ENCODE data around the gene TOGARAM2.
"Not testable (repeated sequence)": the region's sequence is repeated elsewhere in the genome, so short reads cannot be mapped to it uniquely, and the experiment has no call there.

Gene TOGARAM2

DNA sequence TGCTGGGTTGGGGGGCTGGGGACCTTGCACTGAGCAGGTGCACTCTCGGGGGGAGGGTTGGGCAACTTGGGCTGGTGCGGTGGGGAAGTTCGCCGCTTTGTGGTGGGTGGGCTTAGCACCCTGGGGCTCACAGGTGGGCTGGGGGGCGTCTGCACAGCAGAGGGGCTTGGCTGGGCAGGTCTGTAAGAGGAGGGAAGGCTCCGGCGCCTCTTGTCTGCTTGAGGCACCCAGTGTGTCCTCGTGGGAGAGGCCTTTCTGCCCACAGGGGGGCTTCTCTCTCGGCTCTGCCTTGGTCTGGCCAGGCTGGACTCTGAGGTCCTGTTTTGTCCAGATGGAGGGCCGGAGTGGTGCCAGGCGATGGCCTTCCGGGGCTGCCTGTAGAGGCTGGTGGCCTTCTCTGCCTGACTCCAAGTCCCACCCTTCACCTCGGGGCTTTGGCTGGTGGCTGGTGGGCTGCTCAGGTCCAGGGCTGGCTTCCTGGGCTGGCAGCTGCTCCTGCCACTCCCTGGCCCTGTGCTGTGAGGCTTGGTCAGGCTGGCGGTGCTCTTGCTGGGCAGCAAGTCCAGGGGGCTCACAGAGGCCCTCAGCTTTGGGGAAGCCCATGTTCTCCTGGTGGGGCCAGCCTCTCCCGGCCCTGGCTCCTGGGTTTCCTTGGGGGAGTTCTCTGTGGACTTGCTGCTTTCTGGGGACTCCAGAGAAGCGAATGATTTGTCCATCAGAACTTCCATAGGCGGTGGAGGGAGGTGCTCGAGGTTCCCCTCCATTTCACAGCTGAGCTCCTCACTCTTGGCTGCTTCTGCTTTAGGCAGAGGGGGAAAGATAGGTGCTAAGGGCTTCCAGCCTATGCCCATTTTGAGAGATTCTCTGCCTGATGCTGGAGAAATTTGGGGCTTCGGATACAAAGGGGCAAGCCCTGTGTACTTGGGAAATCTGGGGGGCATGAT, 90.2 kb downstream of the TOGARAM2 start:
- DNase-seq (ENCODE audit: low read depth in 2 of 3, low spot score in 1 of 3), result no peak

DNA sequence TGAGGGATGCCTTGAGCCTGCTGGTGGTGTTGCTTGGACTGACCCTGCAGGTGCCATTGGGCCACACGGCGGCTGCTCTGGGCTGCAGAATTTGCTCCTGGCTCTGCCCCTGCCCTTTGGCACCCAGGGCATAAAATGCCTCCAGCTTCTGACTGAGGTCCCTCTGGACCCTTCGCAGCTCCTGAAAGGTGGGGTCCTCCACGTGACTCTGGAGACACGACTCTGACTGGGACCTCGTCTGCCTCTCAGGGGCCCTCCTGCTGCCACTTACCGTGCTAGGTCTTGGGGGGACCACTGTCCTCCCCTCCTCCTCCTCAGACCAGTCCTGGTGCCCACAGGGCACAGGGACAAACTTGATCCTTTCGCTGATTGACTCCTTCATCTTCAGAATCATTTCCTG, 91.2 kb downstream of the TOGARAM2 start:
- no peak for DNase-seq (ENCODE audit: low read depth in 2 of 3, low spot score in 1 of 3)

DNA sequence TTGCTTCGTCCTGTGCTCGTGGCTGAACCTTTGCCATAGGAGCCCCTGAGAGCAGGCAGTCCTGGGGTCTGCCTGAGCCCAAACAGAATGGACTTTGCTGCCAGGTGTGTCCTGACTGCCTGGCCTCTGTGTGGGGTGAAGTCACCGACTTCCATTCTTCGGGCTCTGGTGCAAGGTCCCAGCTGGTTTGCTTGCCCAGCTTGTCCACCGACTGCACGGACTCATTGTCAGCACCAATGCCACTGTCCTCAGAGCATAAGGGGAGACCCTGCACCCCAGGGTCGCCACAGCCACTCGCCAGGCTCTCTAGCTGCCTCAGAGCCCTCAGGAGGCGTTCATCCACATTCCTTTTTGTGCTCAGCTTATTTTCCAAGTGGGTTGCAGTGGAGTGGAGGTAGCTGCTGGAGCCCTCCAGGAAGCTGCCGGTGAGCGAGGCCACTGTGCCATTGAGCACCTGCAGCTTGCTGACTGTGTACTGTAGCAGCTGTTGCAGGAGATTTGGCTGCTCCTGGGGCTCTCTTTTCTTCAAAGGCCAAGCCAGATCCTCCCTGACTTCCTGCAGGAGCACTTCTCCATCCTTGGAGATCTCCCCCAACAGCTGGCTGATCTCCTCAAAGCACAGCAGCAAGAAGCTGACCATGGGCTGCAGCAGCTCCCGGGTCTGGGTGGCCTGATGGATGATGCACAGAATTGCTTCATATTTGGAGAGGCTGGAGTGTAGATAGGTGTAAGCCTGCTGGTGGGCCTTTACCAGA, 92.0 kb downstream of the TOGARAM2 start:
- no peak for DNase-seq (ENCODE audit: low read depth in 2 of 3, low spot score in 1 of 3)

DNA sequence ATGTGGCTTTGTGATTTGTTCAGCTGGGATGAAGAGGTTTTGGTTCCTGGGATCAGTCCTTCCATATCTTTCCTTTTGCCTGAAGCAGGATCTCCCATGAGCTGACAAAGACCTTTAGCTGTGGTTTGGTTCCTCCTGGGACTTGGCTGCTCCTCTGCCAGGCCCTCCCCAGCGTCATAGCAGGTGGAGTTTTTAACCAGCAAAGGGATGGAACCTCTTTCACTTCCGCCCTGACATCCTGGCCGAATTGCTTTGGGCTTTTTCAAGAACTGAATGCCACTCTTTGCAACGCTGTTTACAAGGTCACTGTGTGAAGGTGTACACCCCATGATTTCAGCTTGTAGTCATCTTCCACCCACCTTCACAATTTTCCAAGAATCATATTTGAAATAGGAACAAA, 92.8 kb downstream of the TOGARAM2 start:
- DNase-seq (ENCODE audit: low read depth in 2 of 3, low spot score in 1 of 3), result no peak

DNA sequence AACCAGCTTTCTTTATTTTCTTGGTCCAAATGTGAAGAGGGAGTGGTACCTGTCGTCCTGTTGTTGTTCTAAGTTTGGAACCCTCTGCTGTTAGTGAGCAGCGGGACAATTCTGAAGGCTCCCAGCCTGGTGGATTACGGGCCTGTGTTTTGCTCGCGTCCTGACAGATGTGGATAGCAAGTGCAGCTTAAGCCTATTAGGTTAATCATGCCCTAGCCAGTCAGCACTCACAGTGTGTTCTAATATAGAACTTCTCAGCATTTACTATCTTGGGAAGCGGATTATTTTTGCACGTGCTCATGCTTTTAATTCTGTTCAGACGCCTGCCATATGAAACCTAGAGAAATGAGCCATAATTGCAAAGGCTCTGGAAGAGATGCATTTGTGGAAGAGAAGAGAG, 93.3 kb downstream of the TOGARAM2 start, which contains the start of gene PCARE:
Gene PCARE, minus strand, starts transcription at position 113 of the 400 bp plus-strand sequence. CDS start 262 bp downstream, outside the sequence.
- no peak for DNase-seq (ENCODE audit: low read depth in 2 of 3, low spot score in 1 of 3)

DNA sequence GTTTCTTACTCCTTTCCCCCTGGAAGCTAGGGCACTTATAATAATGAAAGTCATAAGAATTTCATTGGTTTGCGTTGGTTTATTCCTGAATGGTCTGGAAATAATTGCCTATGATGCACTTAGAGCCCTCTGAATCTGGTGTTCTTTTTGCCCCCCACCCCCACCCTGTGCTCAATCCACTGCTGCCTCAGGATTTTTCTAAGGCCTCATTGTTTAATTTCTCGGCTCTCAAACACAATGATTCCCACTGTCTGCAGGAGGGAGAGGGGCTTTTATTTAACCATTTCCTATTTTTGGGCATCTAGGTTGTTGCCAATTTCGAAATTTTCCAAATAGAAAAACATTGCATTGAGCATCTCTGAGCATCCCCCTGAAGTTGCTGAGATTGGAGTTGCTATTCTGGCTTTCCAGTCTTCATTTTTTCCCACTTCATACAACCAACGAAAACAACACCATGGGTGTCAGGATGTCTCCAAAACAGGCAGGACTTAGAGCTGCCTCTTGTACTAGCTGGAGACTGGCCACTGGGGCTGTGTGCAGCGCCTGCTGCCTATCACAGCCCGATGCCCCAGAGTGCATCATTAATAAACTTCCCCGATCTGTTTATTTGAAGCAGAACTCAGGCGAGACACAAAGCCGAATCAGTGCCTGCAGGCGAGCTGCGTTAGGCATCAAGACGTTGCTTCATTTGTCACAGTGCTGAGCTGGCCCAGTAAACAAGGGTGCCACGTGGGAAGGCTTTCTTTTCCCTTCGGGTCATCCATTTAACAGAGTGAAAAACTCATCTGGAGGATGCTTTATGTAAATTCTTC, 95.0 kb downstream of the TOGARAM2 start:
- DNase-seq (ENCODE audit: low read depth in 2 of 3, low spot score in 1 of 3), result no peak

DNA sequence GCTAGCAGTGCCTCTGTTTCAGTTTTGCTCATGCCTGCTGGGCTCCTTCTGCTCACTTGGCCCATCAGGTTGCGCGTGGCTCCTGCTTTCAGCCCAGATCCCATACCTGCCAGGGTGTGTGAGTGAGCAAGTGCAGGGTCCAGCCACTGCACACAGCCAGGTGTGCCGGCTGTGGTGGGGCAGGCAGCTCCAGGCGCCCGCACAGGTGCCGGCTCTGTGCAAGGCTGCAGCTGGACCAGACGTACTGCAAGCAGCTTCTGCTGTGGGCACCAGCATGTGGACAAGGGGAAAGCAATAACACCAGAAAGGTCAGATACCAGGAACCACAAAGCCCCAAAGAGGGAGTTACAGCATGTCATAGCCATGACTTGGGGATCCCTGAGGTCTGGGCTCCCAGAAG, 98.8 kb downstream of the TOGARAM2 start:
- no peak for DNase-seq (ENCODE audit: low read depth in 2 of 3, low spot score in 1 of 3)

DNA sequence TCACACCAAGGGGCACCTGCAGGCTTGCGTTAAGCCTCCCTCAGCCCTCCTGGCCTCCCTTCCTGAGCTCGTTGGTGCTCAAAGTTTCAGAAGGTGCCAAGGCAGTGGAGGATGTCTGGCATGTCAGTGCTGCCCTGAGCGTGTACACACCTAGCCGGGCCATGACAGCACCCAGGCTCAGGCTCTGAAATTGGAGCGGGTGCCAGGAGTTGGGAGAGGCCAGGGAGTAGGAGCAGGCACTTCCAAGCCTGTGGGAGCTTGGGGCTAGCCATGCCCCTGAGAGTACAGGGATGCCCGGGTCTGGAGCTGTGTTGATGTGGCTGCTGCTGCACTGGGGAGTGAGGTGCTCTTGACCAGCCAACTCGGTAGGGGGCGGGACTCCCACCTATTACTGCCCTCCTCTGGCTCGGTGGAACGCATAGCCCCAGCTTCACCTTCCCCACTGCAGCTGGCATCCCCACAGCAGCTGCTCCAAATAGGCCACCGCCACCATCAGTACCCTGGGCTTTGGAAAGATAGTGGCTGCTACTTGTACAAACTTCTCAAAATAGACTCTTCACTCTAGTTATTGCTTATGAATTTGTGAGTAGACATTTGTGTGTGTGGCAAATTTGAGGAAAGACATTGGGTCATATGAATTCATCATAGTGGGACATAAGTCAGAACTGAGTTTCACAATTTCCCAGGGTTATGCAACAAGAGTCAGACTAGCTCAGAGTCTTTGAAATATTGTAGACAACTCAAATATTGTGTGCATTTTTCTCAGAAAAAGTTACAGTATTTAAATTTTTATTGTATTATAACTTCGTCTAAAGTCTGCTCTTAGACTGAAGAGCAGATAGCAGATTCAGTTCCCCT, 100.0 kb downstream of the TOGARAM2 start:
- no peak for DNase-seq (ENCODE audit: low read depth in 2 of 3, low spot score in 1 of 3)

DNA sequence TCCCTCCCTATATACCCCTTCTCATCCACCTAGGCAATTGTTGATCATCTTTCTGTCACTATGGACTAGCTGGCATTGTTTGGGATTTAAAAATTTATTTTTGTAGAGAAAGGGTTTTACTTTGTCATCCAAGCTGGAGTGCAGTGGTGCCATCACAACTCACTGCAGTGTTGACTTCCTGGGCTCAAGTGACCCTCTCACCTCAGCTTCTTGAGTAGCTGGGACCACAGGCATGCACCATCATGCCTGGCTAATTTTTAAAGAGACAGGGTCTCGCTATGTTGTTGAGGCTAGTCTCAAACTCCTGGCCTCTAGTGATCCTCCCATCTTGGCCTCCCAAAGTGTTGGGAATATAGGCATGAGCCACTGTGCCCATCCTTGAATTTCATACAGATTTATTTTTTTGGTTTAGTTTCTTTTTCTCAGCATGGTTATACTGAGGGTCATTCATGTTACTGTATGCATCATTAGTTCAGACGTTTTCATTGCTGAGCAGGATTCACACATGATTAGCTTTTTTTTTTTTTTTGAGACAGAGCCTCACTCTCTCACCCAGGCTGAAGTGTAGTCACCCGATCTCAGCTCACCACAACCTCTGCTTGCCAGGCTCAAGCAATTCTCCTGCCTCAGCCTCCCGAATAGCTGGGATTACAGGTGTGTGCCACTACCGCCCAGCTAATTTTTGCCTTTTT, 101.9 kb downstream of the TOGARAM2 start:
- no peak for DNase-seq (ENCODE audit: low read depth in 2 of 3, low spot score in 1 of 3)

DNA sequence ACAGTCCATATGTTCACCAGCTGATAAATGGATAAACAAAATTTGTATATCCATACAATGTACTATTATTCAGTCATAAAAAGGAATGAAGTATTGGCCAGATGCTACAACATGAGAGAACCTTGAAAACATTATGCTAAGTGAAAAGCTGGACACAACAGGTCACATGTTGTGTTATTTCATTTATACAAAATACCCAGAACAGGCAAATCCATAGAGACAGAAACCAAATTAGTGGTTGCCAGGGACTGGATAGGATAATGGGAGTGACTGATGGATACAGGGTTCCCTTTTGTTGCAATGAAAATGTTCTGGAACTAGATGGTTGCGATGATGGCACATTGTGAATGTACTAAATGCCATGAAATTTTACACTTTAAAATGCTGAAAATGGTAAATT, 103.5 kb downstream of the TOGARAM2 start:
- DNase-seq (ENCODE audit: low read depth in 2 of 3, low spot score in 1 of 3), result no peak

DNA sequence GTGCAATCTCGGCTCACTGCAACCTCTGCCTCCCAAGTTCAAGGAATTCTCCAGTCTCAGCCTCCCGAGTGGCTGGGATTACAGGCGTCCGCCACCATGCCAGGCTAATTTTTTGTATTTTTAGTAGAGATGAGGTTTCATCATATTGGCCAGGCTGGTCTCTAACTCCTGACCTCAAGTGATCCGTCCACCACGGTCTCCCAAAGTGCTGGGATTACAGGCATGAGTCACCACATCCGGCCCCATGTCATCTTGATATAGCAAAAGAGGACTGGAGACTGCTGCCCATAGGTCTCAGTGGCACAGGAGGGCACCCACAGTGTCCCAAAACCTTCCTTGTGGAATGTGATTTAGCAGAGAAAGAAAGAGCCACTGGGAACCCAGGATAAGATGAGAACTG, 109.2 kb downstream of the TOGARAM2 start:
- DNase-seq (ENCODE audit: low read depth in 2 of 3, low spot score in 1 of 3), result not testable (repeated sequence)

DNA sequence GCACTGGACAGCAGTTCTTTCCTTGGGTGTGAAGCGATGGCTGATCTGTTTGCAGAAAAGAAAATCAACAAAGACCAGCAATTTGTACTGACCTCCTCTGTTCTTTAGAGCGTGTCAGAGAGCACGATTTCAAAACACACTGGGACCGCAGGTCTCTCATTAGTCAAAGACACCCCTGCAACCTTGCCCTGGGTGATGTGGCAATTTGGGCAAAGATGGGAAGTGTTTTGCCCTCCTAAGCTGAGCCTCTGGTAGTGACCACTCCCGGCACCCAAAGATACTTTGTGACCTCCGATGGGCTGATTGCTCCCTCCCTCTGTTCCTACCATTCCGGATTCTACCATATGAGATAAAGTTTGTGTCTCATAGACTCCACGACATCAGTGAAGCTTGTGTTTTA, 115.9 kb downstream of the TOGARAM2 start:
- no peak for DNase-seq (ENCODE audit: low read depth in 2 of 3, low spot score in 1 of 3)

DNA sequence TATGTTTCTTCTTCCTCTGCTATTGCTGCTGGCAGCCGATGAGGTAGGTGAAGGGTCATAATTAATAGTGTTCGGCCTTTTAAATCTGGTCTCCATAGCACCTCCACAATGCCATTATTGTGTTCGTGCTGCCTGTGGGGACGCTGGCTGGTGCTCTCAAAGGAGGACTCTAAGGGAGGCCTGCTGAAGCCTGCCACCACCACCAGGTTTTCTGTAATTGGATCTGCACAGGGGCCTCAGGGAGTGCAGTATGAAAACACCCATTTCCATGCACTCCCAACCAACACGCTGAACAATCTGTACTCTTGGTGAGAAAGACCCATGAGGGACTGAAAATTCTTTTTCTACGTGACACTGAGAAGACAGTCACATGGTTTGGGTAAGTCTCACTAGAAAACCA, 116.5 kb downstream of the TOGARAM2 start:
- DNase-seq (ENCODE audit: low read depth in 2 of 3, low spot score in 1 of 3), result no peak

DNA sequence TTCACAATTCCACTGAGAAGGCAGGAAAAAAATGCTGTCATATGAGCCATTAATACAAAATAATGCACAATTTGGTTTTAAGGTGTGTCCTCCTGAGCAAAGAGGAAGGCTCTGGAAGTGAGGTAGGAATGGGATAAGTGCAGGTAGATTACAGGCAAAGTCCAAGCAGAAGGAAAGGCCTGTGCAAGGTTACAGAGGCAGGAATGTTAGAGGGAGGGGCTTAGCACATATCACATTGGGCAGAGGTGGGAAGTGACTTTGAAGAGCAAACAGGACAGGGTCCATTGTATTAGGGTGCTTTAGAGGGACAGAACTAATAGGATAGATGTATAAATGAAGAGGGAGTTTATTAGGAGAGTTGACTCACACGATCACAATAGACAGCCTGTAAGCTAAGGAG, 119.5 kb downstream of the TOGARAM2 start:
- no peak for DNase-seq (ENCODE audit: low read depth in 2 of 3, low spot score in 1 of 3)

All from stimulated activated CD4-positive, alpha-beta T cell treated with anti-CD3 and anti-CD28 coated beads, Interleukin-12 subunit alpha, Interleukin-12 subunit beta, amount 100 ng/mL, for 48 hours (primary cell).